HEK293T (cell line): Measurements from ENCODE around the gene NEK3.
"Not testable (repeated sequence)": the region's sequence is repeated elsewhere in the genome, so short reads cannot be mapped to it uniquely, and the experiment has no call there.

Experiments used
- FOXA1 ChIP-seq: fragments of 450-650 bp; IDR thresholded peaks from 2 replicates; pipeline ENCODE4 v1.6.1; 2016; ENCODE audit warnings: mild to moderate bottlenecking
- FOXM1 ChIP-seq: fragments of 450-650 bp; IDR thresholded peaks from 2 replicates; pipeline ENCODE4 v1.6.1; 2017; ENCODE audit warnings: mild to moderate bottlenecking, borderline replicate concordance
- SUZ12 ChIP-seq: fragments of 450-650 bp; IDR thresholded peaks from 2 replicates; pipeline ENCODE4 v1.6.1; 2016; ENCODE audit warnings: mild to moderate bottlenecking

DNA sequence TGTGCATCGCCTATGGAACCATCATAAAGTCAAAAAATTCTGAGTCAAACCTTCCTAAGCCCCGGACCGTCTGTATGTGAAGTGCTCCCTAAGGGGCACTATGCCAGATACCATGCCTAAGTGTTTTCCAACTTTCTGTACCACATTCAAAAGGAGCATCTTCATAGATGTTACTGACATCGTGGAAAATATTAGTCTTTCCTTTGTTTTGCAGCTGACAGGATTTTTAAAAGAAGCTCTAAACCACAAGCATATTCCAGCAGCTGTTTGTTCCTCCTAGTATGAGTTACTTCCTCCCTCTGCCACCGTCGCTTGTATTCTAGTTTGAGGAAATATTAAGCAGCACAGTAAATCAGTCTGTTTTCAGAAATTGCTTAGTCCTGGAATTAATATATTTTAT, 14.6 kb upstream of the NEK3 start:
- not testable (repeated sequence) for TF ChIP-seq FOXM1, SUZ12, FOXA1
